ENCODE measurements around the gene DIP2C. TPM values are rescaled to one million over a fixed set of nuclear protein-coding genes. Genes with fewer than 3 reads are reported as not detected.

DIP2C gene
- total and polyA plus RNA-seq, 2 donors (not counting 1 experiment from before 2014, with no cell fraction given) = 1.3 to 1.9 TPM

DNA sequence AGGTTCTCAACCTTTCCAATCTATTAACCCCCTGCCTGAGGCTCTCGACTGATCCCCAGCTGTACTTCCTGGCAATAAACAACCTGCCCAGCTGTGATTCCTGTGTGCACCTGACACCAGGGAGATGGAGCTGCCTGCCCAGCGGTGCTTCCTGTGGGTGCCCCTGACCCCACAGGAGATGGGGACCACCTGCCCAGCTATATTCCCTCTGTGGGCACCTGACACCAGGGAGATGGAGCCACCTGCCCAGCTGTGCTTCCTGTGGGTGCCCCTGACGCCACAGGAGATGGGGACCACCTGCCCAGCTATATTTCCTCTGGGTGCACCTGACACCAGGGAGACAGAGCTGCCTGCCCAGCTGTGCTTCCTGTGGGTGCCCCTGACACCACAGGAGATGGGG, 184.0 kb downstream of the DIP2C start:
- Histone ChIP-seq H3K79me2 (ENCODE audit: control insufficient read depth, insufficient read depth, low read length) (no peaks in the 10 kb centered on the region), H2AFZ (ENCODE audit: insufficient read depth, low read depth, low read length, poor library complexity, severe bottlenecking) (no peak overlapping the region), H3K4me2 (replicated peaks; ENCODE audit: low read depth, low read length, poor library complexity, severe bottlenecking) (no peak overlapping the region), H3K27me3 (replicated peaks in 1 of 4; ENCODE audit: control extremely low read depth in 1 of 4, control insufficient read depth in 3 of 4, insufficient read depth in 4 of 4, low read length in 3 of 4) (peaks cover 0 to 12% (median 2%) of the 10 kb centered on the region in 4 experiments), H3K36me3 (replicated peaks in 1 of 2; ENCODE audit: control extremely low read depth in 1 of 2, control insufficient read depth in 1 of 2, extremely low read depth in 1 of 2, insufficient read depth in 2 of 2, low read length in 1 of 2) (no peaks in the 10 kb centered on the region), H3K9me3 (ENCODE audit: control extremely low read depth in 1 of 3, control insufficient read depth in 2 of 3, insufficient read depth in 1 of 3, low read length in 2 of 3) (peaks cover 0 to 5% (median 0%) of the 10 kb centered on the region in 3 donors), H4K20me1 (ENCODE audit: control insufficient read depth, insufficient read depth, low read length, poor library complexity, severe bottlenecking) (no peaks in the 10 kb centered on the region), H3K9ac (ENCODE audit: low read length) (no peak overlapping the region), H3K4me1 (ENCODE audit: control insufficient read depth in 2 of 2, insufficient read depth in 2 of 2, low read length in 2 of 2) (peaks cover 13 to 14% of the 10 kb centered on the region in 2 donors), H3K4me3 (ENCODE audit: control extremely low read depth in 1 of 5, extremely low read depth in 1 of 5, insufficient read depth in 1 of 5, low read depth in 2 of 5, low read length in 4 of 5) (no peak overlapping the region), H3K27ac (ENCODE audit: low read length in 2 of 2) (peak overlapping the region in 1 of 2 donors; percentile 31)
- no peak for ATAC-seq (ENCODE audit: low read depth)
- no peaks in the 10 kb centered on the region for H3K9me3 Mint-ChIP-seq (ENCODE audit: insufficient read depth)
- peaks cover 7% of the 10 kb centered on the region for H3K4me1 Mint-ChIP-seq
- WGBS (ENCODE audit: insufficient coverage) = 23% methylated on average over 3 of the region's 3 CpGs
- CTCF ChIA-PET = interaction anchor here (0.5 to 0.9 kb wide), 2 partner anchors 9 to 1727 kb away, joined by 3 to 4 read pairs; no protein-coding TSS in a partner anchor
- no peak overlapping the region for H3K27ac Mint-ChIP-seq
- TF ChIP-seq, protein P1, sequence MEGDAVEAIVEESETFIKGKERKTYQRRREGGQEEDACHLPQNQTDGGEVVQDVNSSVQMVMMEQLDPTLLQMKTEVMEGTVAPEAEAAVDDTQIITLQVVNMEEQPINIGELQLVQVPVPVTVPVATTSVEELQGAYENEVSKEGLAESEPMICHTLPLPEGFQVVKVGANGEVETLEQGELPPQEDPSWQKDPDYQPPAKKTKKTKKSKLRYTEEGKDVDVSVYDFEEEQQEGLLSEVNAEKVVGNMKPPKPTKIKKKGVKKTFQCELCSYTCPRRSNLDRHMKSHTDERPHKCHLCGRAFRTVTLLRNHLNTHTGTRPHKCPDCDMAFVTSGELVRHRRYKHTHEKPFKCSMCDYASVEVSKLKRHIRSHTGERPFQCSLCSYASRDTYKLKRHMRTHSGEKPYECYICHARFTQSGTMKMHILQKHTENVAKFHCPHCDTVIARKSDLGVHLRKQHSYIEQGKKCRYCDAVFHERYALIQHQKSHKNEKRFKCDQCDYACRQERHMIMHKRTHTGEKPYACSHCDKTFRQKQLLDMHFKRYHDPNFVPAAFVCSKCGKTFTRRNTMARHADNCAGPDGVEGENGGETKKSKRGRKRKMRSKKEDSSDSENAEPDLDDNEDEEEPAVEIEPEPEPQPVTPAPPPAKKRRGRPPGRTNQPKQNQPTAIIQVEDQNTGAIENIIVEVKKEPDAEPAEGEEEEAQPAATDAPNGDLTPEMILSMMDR (IDR thresholded peaks at IDR 0.05) = no peak
- TF ChIP-seq EZH2 (IDR thresholded peaks at IDR 0.05; ENCODE audit: borderline replicate concordance, insufficient read depth, low read depth, low read length, poor library complexity, severe bottlenecking) = no peak
- DNase-seq = no peak
- POLR2A ChIA-PET = no interaction called here
- H3K27me3 Mint-ChIP-seq = peaks cover 27% of the 10 kb centered on the region
- no peak overlapping the region for H3K4me3 Mint-ChIP-seq
- intact Hi-C loops (cut with micrococcal nuclease) = no loop called here

DNA sequence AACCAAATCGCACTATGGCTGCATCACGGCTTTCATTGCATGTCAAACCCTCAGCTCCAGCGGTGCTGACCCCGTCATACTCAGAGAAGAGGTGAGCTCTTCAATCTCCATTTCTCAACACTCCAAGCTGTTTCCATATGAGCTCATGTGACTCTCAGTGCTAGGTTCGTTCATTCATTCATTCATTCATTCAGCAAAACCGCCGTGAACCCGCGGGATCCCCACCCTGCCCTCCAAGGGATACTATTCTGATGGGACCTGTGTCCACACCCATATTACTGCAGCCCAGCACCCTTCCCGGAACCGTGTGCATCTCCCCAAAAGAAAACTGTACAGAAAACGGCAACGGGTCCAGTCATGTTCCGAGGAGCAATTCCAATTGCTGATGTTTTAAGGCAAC, 184.7 kb downstream of the DIP2C start:
- no peak overlapping the region for H3K4me3 Mint-ChIP-seq
- no peak overlapping the region for H2AFZ ChIP-seq (ENCODE audit: insufficient read depth, low read depth, low read length, poor library complexity, severe bottlenecking)
- TF ChIP-seq, protein P1 (IDR thresholded peaks at IDR 0.05) = no peak
- no peak for TF ChIP-seq EZH2 (IDR thresholded peaks at IDR 0.05; ENCODE audit: borderline replicate concordance, insufficient read depth, low read depth, low read length, poor library complexity, severe bottlenecking)
- intact Hi-C loops (cut with micrococcal nuclease) = no loop called here
- no peak overlapping the region for H3K4me2 ChIP-seq (replicated peaks; ENCODE audit: low read depth, low read length, poor library complexity, severe bottlenecking)
- H3K27me3 ChIP-seq (replicated peaks in 1 of 4; ENCODE audit: control extremely low read depth in 1 of 4, control insufficient read depth in 3 of 4, insufficient read depth in 4 of 4, low read length in 3 of 4) = peaks cover 0 to 11% (median 1%) of the 10 kb centered on the region in 4 experiments
- peaks cover 7% of the 10 kb centered on the region for H3K4me1 Mint-ChIP-seq
- POLR2A ChIA-PET = no interaction called here
- H3K4me1 ChIP-seq (ENCODE audit: control insufficient read depth in 2 of 2, insufficient read depth in 2 of 2, low read length in 2 of 2) = peaks cover 13 to 14% of the 10 kb centered on the region in 2 donors
- peaks cover 27% of the 10 kb centered on the region for H3K27me3 Mint-ChIP-seq
- no peaks in the 10 kb centered on the region for H3K9me3 Mint-ChIP-seq (ENCODE audit: insufficient read depth)
- H3K9me3 ChIP-seq (ENCODE audit: control extremely low read depth in 1 of 3, control insufficient read depth in 2 of 3, insufficient read depth in 1 of 3, low read length in 2 of 3) = peaks cover 0 to 5% (median 0%) of the 10 kb centered on the region in 3 donors
- H3K9ac ChIP-seq (ENCODE audit: low read length) = no peak overlapping the region
- H4K20me1 ChIP-seq (ENCODE audit: control insufficient read depth, insufficient read depth, low read length, poor library complexity, severe bottlenecking) = no peaks in the 10 kb centered on the region
- no peak overlapping the region for H3K4me3 ChIP-seq (ENCODE audit: control extremely low read depth in 1 of 5, extremely low read depth in 1 of 5, insufficient read depth in 1 of 5, low read depth in 2 of 5, low read length in 4 of 5)
- DNase-seq (no peak), ATAC-seq (ENCODE audit: low read depth) (no peak)
- no peaks in the 10 kb centered on the region for H3K79me2 ChIP-seq (ENCODE audit: control insufficient read depth, insufficient read depth, low read length)
- H3K27ac ChIP-seq (ENCODE audit: low read length in 2 of 2) = no peak overlapping the region
- WGBS (ENCODE audit: insufficient coverage) = 96% methylated on average over 14 of the region's 14 CpGs
- no peak overlapping the region for H3K27ac Mint-ChIP-seq
- CTCF ChIA-PET = interaction anchor here (0.5 to 0.9 kb wide), 2 partner anchors 10 to 1728 kb away, joined by 3 to 4 read pairs; no protein-coding TSS in a partner anchor
- H3K36me3 ChIP-seq (replicated peaks in 1 of 2; ENCODE audit: control extremely low read depth in 1 of 2, control insufficient read depth in 1 of 2, extremely low read depth in 1 of 2, insufficient read depth in 2 of 2, low read length in 1 of 2) = no peaks in the 10 kb centered on the region
